ENCODE results near the gene SESN1.

- TF ChIP-seq CTCF (IDR thresholded peaks at IDR 0.05) (no peak), POLR2A (IDR thresholded peaks at IDR 0.05) (no peak)
Observed at GRCh38 chr6:109117346-109118035, 22.8 kb upstream of the SESN1 start.
